ENCODE measurements around the gene LIM2. TPM values are rescaled to one million over a fixed set of nuclear protein-coding genes. Genes with fewer than 3 reads are reported as not detected.

LIM2 gene
- total and polyA plus RNA-seq, 9 of the 15 experiments (the other 6 are each of a cell fraction or from before 2014, with no cell fraction given) = 0.07 to 0.45 (median 0.18) TPM; not detected in 4

GRCh38 chr19:51339313-51339686 lies 48.5 kb downstream of the LIM2 start (continued):
- TF ChIP-seq KDM4B (IDR thresholded peaks at IDR 0.05; ENCODE audit: borderline replicate concordance in 2 of 2, low read depth in 1 of 2) (no peak), ZKSCAN8 (CRISPR knock-in tag; IDR thresholded peaks at IDR 0.05) (no peak), E2F4 (CRISPR knock-in tag; IDR thresholded peaks at IDR 0.05; ENCODE audit: low read depth) (no peak), CLOCK (CRISPR knock-in tag; IDR thresholded peaks at IDR 0.05; ENCODE audit: borderline replicate concordance) (no peak), GTF2E2 (tag; IDR thresholded peaks at IDR 0.05) (peak; percentile 50; the same call in 1 of the 2 replicates), MCM2 (IDR thresholded peaks at IDR 0.05; ENCODE audit: low read depth) (no peak), ZNF695 (CRISPR knock-in tag; IDR thresholded peaks at IDR 0.05) (no peak), BHLHE40 (IDR thresholded peaks at IDR 0.05; ENCODE audit: low read length) (no peak), ZNF655 (CRISPR knock-in tag; IDR thresholded peaks at IDR 0.05) (no peak), YBX1 (IDR thresholded peaks at IDR 0.05) (no peak), ZNF347 (CRISPR knock-in tag; IDR thresholded peaks at IDR 0.05; ENCODE audit: low read depth) (no peak), PTTG1 (tag; IDR thresholded peaks at IDR 0.05; ENCODE audit: low read depth) (no peak), COPS2 (conservative IDR thresholded peaks at IDR 0.05) (no peak), IRF9 (tag; IDR thresholded peaks at IDR 0.05) (no peak), SRSF3 (IDR thresholded peaks at IDR 0.05; ENCODE audit: insufficient read depth, low read length) (no peak), MYBL2 (IDR thresholded peaks at IDR 0.05; ENCODE audit: low read depth) (no peak), MYBL2 (CRISPR knock-in tag; IDR thresholded peaks at IDR 0.05; ENCODE audit: borderline replicate concordance) (no peak), C11orf30 (IDR thresholded peaks at IDR 0.05; ENCODE audit: low read depth) (no peak), ZNF592 (IDR thresholded peaks at IDR 0.05) (no peak)
